OCI-LY1 (cell line): ENCODE results near the gene PIWIL4.

Experiments used
- EZH2 ChIP-seq: fragments of 200-600 bp; sonication (generic), shearing (Covaris generic); IDR thresholded peaks from 2 replicates; pipeline ENCODE4 v1.8.0; 2017; ENCODE audit warnings: borderline replicate concordance, mixed run types, mild to moderate bottlenecking, antibody characterized with exemption, low read length, moderate library complexity, mixed read lengths
- TF ChIP-seq, protein P1 (sequence below): fragments of 200-600 bp; sonication (generic), shearing (Covaris generic); IDR thresholded peaks from 2 replicates; pipeline ENCODE4 v1.5.1; 2017; ENCODE audit warnings: mild to moderate bottlenecking, antibody characterized with exemption, low read length, moderate library complexity, mixed read lengths

GRCh38 chr11:94655956-94656355, 88.8 kb downstream of the PIWIL4 start:
- TF ChIP-seq, protein P1, sequence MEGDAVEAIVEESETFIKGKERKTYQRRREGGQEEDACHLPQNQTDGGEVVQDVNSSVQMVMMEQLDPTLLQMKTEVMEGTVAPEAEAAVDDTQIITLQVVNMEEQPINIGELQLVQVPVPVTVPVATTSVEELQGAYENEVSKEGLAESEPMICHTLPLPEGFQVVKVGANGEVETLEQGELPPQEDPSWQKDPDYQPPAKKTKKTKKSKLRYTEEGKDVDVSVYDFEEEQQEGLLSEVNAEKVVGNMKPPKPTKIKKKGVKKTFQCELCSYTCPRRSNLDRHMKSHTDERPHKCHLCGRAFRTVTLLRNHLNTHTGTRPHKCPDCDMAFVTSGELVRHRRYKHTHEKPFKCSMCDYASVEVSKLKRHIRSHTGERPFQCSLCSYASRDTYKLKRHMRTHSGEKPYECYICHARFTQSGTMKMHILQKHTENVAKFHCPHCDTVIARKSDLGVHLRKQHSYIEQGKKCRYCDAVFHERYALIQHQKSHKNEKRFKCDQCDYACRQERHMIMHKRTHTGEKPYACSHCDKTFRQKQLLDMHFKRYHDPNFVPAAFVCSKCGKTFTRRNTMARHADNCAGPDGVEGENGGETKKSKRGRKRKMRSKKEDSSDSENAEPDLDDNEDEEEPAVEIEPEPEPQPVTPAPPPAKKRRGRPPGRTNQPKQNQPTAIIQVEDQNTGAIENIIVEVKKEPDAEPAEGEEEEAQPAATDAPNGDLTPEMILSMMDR = no peak
- no peak for TF ChIP-seq EZH2
